HG03066 (cell line): ENCODE measurements around the gene ALOX5AP.

ENCODE experiments used
- ATAC-seq: cut with Tn5 transposase; IDR thresholded peaks from one replicate; pipeline ENCODE4 v1.9.1; 2021; ENCODE audit warnings: low read depth; ENCODE audit not compliant: unreplicated experiment

ALOX5AP gene

GRCh38 chr13:30712536-30713532, 22.5 kb upstream of the ALOX5AP start:
- ATAC-seq, result no peak

GRCh38 chr13:30714629-30715371, 20.5 kb upstream of the ALOX5AP start:
- no peak for ATAC-seq

GRCh38 chr13:30715372-30715756, 20.0 kb upstream of the ALOX5AP start:
- ATAC-seq, result no peak

- no peak for ATAC-seq
Measured at GRCh38 chr13:30715837-30716236, 19.5 kb upstream of the ALOX5AP start.

- ATAC-seq, result no peak
Measured at GRCh38 chr13:30718661-30719524, 16.4 kb upstream of the ALOX5AP start.

GRCh38 chr13:30719525-30719914, 15.8 kb upstream of the ALOX5AP start:
- ATAC-seq, result no peak

GRCh38 chr13:30720172-30720869, 15.0 kb upstream of the ALOX5AP start:
- ATAC-seq, result peak; percentile 79

- ATAC-seq, result no peak
Measured at GRCh38 chr13:30721936-30722335, 13.4 kb upstream of the ALOX5AP start.

GRCh38 chr13:30722361-30722760, 13.0 kb upstream of the ALOX5AP start:
- no peak for ATAC-seq

- ATAC-seq, result no peak
Measured at GRCh38 chr13:30724778-30725177, 10.6 kb upstream of the ALOX5AP start.

- no peak for ATAC-seq
Measured at GRCh38 chr13:30725326-30726085, 9.8 kb upstream of the ALOX5AP start.

GRCh38 chr13:30726192-30726591, 9.2 kb upstream of the ALOX5AP start:
- ATAC-seq, result no peak

- ATAC-seq, result no peak
Measured at GRCh38 chr13:30727491-30728355, 7.6 kb upstream of the ALOX5AP start.

- ATAC-seq, result no peak
Measured at GRCh38 chr13:30729801-30730200, 5.5 kb upstream of the ALOX5AP start.

- ATAC-seq, result no peak
Measured at GRCh38 chr13:30730526-30730925, 4.8 kb upstream of the ALOX5AP start.

GRCh38 chr13:30731361-30732045, 3.8 kb upstream of the ALOX5AP start:
- no peak for ATAC-seq

- no peak for ATAC-seq
Measured at GRCh38 chr13:30732046-30732390, 3.3 kb upstream of the ALOX5AP start.

GRCh38 chr13:30734439-30734838, 904 bp upstream of the ALOX5AP start:
- no peak for ATAC-seq
